Astrocyte (in vitro differentiated cells and primary cell): ENCODE measurements around the gene IKBKG.
"Not testable (repeated sequence)": the region's sequence is repeated elsewhere in the genome, so short reads cannot be mapped to it uniquely, and the experiment has no call there.

Experiments
- CTCF ChIP-seq: IDR thresholded peaks from 2 replicates; pipeline ENCODE4 v1.5.1; 2011; ENCODE audit warnings: low read depth, mild to moderate bottlenecking, inconsistent platforms, low read length, moderate library complexity; ENCODE audit not compliant: insufficient read depth
- EZH2 ChIP-seq: IDR thresholded peaks from 2 replicates; pipeline ENCODE4 v1.6.1; 2012; ENCODE audit warnings: mild to moderate bottlenecking, low read length, inconsistent platforms; ENCODE audit not compliant: insufficient read depth

- not testable (repeated sequence) for TF ChIP-seq CTCF, EZH2
Observed at GRCh38 chrX:154501423-154501822, 46.0 kb upstream of the IKBKG start.
